Cortex of kidney (tissue), 1 donor: ENCODE data around the gene JADE3.
"Not testable (repeated sequence)": the region's sequence is repeated elsewhere in the genome, so short reads cannot be mapped to it uniquely, and the experiment has no call there.

Experiments used
- DNase-seq: peaks from one replicate; lab custom pipeline; 2025; lab: John Stamatoyannopoulos, UW

The JADE3 gene

DNA sequence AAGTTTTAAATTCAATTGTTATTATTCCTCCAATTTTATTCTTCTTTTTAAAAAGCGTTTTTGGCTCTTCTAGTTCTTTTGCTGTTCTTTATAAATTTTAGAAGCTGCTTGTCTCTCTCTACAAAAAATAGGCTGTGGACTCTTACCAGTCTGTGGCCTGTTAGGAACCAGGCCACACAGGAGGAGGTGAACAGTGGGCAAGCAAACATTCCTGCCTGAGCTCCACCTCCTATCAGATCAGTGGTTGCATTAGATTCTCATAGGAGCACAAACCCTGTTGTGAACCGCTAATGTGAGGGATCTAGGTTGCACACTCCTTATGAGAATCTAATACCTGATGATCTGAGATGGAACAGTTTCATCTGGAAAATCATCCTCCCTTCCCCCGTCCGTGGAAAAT, 23.1 kb downstream of the JADE3 start:
- no peak for DNase-seq

DNA sequence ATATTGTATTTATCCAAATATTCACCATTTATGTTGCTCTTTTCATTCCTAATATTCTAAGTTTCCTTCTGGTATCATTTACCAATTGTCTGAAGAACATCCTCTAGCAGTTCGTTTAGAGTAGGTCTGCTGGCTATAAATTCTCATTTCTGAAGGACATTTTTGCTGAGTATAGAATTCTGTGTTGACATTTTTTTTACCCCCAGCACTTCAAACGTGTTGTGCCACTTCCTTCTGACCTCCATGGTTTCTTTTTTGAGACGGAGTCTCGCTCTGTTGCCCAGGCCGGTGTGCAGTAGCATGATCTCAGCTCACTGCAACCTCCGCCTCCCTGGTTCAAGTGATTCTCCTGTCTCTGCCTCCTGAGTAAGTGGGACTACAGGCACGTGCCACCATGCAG, 26.4 kb downstream of the JADE3 start:
- DNase-seq: no peak

DNA sequence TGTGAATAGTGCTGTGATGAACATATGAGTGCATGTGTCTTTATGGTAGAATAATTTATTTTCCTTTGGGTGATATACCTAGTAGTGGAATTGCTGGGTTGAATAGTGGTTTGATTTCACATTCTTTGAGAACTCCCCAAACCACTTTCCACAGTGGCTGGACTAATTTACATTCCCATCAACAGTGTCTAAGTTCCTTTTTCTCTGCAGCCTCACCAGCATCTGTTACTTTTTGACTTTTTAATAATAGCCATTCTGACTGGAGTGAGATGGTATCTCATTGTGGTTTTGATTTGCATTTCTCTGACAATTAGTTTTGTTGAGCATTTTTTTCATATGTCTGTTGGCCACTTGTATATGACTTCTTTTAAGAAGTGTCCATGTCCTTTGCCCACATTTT, 29.1 kb downstream of the JADE3 start:
- no peak for DNase-seq

DNA sequence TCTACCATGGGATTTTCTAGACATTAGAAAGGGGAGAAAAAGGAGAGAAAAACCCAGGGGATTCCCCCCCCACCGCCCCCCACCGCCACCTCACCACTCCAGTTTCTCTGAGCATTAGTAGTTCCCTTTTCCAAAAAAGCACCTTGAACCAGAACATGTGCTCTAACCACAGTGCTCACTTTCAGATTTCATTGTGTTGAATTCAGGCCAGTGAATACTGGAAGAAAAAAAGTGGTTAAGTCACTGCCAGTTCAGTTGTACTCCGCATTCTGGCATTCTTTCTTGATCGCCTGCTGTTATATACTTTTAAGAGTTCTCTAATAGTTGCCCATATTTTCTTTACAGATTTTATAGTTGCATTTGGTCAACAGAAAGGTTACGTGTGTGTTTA, 40.9 kb downstream of the JADE3 start:
- no peak for DNase-seq

DNA sequence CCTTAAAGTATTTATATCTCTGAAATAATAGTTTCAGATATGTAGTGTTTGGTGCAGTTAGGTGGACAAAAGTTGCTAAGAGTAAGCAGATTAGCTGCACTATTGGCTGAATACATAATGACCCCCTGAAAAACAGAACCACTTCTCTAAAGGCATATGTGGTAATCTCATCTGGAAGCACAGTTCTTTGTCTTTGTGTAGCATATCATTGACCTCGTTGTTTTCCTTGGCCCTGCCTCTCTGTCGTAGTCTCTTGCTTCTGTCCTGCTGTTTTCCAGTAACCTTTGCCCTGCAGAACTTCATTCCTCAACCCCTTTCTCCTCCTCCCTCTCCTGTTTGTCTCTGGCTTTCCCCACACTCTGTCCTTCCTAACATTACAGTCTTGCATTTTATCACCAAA, 41.4 kb downstream of the JADE3 start:
- DNase-seq: no peak

DNA sequence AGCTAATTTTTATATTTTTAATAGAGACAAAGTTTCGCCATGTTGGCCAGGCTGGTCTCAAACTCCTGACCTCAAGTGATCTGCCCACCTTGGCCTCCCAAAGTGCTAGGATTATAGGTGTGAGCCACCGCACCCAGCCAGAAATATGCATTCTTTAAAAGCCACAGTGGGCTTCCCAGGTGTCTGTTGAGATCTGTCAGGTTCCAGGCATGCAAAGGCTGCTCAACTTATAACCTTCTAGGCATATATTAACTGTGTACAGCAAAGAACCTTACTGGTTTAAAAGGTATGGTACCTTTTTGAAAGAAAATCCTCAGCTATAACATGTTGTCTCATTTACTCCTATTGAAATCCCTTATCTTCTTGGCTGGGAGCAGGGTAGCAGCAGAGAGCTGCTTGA, 42.5 kb downstream of the JADE3 start:
- DNase-seq: no peak

DNA sequence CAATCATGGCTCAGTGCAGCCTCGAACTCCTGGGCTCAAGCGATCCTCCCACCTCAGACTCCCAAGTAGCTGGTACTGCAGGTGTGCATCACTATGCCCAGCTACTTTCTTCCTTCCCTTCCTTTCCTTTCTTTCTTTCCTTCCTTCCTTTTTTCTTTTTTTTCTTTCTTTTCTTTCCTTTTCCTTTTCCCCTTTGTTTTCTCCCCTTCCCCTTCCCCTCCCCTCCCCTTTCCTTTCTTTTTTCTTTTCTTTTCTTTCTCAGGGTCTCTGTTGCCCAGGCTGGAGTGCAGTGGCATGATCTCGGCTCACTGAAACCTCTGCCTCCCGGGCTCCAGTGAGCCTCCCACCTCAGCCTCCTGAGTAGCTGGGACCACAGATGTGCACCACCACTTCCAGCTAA, 44.4 kb downstream of the JADE3 start:
- DNase-seq: not testable (repeated sequence)

DNA sequence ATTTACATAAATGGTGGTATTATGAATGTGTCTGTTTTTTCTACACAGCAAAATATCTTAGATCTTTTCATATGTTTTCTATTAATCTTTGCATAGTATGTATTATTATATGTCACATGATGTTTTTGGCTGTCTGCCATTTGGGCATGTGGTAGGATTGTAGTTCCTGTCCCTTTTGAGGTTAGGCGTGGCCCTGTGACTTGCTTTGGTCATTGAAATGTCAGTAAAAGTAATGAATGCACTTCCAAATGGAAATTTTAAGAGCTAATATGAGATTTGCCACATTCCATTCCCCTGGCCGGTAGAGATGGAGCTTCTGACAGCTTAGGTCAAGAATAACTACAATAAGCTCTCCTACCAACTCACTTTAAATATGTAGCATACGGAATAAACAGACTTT, 45.1 kb downstream of the JADE3 start:
- no peak for DNase-seq

DNA sequence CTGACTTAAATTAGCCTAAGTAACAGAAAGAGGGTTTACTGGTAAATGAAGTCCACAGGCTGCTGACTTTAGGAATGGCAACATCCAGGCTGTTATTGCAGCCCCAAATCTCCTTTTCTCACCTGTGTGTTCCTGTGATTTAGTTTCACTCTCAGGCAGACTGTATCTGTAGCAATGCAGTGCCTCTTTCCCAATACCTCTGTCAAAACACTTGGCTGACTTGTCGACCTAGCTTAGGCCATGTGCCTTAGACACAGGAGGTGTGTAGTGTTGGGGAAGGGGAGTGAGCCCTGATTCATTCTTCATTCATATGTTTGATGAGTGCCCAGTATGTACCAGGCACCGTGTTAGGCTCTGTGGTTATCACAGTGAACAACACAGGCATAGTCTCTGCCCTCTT, 46.9 kb downstream of the JADE3 start:
- no peak for DNase-seq

DNA sequence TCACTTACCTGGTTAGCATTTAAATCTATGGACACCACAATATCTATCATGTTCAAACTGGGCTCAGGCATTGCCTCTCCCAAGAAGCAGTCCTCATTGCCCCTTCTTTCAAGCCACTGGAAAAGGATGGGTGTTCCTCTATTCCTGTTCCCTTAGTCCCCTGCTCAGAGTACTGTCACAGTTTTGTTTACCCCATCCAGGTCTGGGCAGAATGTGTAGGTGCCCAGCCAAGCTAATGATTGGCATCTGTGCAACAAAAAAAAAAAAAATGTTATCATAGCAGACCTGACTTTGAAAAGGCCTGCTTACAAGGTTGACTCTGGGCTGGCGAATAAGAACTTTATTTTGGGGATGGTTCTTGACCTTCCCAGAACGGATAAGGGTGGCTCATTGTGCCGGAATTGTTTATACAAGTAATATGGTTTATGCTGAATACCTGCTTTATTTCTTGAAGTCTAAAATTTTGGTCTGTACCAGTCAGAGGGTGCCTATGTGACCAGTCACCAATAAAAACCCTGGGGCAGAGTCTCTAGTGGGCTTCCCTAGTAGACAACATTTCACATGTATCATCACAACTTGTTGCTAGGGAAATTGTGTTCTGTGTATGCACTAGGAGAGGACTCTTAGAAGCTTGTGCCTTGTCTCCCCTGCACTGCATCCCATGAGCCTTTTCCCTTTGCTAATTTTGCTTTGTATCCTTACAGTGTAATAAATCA, 47.9 kb downstream of the JADE3 start:
- no peak for DNase-seq

DNA sequence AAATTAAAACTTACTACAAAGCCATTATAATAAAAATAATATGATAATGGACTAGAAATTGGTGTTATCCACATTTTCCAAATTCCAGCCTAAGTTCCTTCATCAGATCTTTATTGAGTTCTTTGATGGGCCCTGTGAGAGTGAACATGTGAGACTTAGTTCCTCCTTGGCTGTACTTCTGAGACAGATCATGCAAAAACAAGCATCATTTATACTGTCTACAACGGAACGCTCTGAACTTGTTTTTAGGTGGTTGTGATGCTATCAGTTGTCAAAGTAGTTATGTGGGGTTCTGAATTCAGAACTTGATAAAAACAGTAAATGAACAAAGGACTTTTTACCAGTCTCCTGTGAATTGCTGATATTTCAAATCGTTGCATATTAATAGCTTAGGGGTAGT, 48.9 kb downstream of the JADE3 start:
- no peak for DNase-seq

DNA sequence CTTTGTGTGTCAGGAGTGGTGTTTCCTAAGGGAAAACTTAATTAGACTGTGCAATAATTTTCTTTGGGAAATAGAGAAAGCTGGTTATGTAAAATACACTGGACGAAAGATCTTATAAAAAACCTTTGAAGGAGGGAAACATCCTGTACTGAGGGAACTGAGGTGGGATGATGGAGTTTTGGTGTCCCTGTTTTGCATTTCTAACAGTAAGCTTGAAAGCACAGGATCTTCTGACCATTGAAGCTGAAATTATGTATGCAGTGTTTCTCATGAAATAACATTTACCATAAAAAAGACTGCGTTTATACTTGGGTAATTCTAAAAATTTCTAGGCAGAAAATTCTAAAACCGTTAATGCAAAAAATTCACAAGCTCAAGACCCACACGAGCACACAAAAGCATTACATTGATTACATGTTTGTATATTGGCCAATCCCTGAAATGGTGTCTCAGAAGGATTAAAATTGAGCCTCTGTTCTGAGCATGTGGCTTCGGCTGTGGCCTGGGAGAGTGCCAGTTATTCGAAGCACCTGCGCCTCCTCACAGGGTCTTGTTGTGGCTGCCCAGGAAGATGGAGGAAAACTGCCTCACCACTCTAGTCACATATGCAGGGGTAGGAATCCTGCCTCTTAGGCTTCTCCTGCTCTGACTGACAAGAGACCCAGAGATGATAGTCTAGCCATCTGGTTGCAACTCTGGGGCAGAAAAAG, 49.5 kb downstream of the JADE3 start:
- no peak for DNase-seq

DNA sequence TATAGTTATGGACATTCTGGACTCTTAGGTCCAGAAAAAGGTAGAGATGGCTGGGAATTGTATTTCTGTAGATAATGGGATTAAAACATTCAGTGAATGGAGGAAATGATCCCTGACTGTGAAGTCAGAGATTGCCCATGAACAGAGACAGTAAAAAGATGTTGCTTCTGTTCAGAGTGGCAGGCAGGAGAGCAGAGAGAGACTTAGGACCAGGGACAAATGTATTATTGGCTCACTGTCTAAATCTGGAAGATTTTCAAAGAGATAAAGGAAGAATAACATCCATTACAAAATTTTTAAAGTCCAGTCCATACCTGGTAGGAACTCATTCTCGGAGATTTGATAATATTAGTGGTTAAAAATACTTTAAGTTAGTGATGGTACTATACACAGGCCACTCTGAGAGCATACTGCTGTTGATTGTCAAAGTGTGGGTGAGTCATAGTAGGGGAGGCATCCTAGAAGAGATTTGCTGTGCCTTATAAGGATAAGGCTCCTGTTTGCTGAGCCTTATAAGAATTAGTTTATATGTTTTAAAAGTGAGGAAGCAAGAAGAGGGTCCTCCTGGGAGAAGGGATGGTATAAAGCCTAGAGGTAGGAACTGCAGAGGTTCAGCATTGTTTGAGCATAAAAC, 53.0 kb downstream of the JADE3 start:
- no peak for DNase-seq

DNA sequence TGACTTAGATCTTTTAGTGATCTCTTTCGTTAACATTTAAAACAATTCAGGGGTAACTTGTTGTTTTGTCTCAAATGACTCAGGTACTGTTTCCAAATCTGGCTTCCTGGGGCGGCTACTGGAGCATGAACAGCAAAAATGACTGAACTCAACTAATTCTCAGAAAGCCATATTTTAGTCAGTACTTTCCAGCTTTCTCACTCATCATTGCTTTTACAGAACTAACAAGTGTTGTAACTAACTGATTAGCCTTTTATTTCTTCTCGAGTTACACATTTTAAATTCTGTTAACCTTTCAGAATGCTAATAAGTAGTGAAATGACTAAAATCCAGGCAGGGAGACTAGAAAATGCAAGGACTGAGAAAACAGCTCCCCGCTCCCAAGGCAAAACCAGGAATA, 55.3 kb downstream of the JADE3 start:
- DNase-seq: no peak

DNA sequence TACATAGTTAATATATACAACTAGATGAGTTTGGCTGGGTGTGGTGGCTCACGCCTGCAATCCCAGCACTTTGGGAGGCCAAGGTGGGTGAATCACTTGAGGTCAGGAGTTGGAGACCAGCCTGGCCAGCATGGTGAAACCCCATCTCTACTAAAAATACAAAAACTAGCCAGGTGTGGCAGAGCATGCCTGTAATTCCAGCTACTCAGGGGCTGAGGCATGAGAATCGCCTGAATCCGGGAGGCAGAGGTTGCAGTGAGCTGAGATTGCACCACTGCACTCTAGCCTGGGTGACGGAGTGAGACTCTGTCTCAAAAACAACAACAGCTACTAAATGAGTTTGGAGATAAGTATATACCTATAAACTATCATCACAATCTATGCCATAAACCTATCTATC, 64.8 kb downstream of the JADE3 start:
- DNase-seq: not testable (repeated sequence)

DNA sequence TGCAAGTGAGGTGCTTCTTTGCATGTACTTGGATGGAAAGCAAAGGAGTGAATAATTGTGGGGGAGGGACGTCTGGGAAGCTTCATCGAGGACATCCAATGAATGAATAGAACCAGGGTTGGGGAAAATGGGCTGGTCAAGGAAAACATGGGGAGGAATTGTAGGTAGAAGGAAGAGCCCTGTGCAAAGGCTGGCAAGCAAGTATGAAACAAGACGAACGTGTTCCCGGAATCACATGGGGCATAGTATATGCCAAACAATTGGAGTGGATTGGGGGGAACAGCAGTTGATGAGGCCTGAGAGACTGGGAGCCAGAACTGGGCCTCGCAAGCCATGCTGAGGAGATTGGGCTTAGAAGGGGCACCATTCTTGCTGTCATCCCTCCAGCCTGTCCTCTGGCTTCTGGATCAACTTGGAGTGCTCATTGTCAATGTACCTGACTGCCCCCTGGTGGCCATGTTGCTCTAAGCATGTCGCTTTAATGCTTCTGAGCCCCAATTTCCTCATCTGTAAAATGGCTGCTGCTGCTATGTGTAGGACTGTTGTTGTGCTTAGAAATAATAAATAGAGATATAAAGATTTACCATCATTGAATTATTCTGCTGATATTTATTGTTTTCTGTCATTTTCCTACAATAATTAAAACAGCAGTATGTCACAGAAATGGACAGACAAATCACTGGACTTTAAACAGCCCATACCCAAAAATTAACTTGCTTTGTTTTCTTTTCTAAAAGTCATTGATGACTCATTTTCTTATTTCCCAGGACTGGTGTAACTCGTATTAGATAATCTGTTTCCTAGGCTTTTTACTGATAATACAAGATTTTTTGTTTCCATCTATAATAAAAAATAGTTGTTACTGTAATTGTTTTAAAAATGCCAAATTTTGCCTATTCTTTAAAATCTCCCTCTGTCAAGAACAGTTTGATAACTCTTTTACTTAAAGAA, 66.4 kb downstream of the JADE3 start:
- no peak for DNase-seq

DNA sequence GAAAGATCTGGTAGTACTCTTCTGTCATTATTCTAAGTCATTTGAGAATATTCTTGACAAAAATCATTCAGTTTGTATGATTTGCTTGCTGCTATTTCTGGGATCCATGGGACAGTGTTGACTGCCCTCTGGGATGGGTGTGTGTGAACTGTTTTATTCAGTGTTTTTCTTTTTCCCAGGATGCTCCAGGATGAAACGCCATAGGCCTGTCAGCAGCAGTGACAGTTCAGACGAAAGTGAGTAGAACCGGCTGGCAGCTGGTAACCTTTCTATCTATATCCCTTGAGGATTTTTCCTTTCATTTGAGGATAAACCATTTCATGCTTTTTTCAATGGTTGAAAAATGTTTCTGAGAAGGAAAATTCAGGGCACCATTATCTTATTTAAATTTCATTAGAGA, 72.5 kb downstream of the JADE3 start:
- no peak for DNase-seq

DNA sequence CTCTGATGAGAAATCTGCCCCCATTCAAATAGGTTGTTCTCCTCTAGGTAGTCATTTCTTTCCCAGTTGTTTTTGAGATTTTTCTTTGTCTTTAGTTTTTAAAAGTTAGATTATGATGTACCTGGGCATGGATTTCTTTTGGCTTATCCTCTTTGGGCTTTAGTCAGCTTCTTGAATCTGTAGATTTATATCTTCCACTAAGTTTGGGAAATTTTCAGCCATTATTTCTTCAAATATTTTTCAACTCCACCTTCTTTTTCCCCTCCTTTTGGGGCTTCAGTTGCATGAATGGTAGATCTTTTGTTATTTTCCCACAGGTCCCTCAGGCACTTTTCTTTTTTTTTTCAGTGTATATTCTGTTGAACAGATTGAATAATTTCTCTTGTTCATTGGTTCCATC, 77.3 kb downstream of the JADE3 start:
- no peak for DNase-seq

DNA sequence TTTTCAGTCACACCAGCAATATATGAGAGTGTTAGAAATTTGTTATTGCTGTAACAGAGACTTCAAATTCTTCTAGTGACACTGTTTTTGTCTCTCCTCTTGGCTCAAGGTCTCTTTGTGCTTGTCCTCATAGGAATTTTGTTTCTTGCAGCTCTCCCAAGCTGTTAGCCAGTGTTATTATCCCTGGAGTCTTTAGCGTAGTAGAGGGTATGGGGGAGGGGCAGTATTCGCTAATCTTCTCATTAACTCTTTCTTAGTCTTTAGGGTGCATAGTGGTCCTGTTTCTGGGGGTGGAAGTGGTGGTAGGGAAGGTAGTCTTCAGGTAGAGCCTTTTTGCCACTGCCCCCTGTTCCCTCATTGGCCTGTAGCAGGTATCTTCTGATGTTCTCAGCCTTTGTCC, 79.4 kb downstream of the JADE3 start:
- no peak for DNase-seq

DNA sequence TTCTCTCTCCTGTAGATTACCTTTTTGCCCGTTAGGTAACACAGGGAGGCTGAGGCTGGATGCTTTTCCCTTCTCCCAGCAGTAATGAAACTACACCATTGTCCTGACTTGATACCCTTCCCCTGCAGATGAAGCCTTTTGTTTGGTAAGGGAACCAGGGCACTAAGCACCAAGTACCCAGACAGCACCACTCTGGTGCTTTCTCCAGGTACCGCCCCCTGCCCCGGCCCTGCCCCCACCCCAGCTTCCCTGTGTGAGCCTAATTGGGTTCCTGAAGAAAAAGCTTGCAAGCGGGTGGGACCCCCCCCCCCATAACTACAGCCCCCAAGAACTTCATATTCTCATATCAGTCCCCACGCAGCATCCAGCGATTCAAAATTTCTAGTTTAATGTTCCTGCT, 79.8 kb downstream of the JADE3 start:
- no peak for DNase-seq

DNA sequence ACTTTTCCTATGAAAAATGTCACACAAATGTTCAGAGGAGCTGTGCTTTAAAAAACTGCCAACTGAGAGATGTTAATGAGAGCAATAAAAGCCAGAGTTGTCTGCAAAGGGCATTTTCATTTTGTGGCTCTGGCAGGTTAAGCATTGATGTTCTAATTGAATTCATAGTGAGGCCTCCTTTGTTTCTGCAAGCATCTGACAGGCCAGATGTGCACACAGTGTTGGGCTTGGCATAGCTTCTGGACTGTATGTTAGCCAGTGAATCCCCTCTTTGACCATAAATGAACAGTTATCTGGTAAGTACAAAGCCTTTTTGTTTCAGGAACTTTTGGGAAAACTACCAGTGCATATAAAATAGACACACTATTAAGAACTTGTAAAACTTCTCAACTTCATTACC, 81.9 kb downstream of the JADE3 start:
- no peak for DNase-seq

DNA sequence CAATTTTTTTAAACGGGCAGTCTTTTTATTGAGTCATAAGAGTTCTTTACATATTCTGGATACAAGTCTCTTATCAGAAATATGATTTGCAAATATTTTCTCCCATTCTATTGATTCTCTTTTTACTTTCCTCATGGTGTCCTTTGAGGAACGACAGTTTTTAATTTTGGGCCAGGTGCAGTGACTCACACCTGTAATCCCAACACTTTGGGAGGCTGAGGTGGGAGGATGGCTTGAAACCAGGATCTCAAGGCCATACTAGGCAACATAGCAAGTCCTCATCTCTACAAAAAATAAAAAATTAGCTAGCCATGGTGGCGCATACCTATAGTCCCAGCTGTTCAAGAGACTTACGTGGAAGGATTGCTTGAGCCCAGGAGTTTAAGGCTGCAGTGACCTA, 99.9 kb downstream of the JADE3 start:
- no peak for DNase-seq
